ENCODE results near the gene RAB20. TPM values are rescaled to one million over a fixed set of nuclear protein-coding genes. Genes with fewer than 3 reads are reported as not detected.

RAB20 gene
- total and polyA plus RNA-seq, 2 experiments from 2014 or later: 28.3 to 37.4 TPM

- Histone ChIP-seq H3K9me3 (ENCODE audit: low read depth) (no peaks in the 10 kb centered on the region), H3K4me2 (no peak overlapping the region), H3K36me3 (replicated peaks; ENCODE audit: insufficient read depth, low read depth) (no peaks in the 10 kb centered on the region), H3K4me3 (no peak overlapping the region), H3K4me1 (ENCODE audit: insufficient read depth) (no peaks in the 10 kb centered on the region), H2AFZ (no peak overlapping the region), H4K20me1 (ENCODE audit: insufficient read depth, poor library complexity, severe bottlenecking) (no peaks in the 10 kb centered on the region), H3K79me2 (no peaks in the 10 kb centered on the region), H3K27ac (no peak overlapping the region), H3K9me2 (replicated peaks; ENCODE audit: insufficient read depth) (no peaks in the 10 kb centered on the region), H3K27me3 (no peaks in the 10 kb centered on the region)
- TF ChIP-seq EZH2phosphoT487 (IDR thresholded peaks at IDR 0.05; ENCODE audit: low read depth, severe bottlenecking, unreplicated experiment) (no peak), EZH2 (IDR thresholded peaks at IDR 0.05; ENCODE audit: borderline replicate concordance) (no peak)
- TF ChIP-seq, protein P1, sequence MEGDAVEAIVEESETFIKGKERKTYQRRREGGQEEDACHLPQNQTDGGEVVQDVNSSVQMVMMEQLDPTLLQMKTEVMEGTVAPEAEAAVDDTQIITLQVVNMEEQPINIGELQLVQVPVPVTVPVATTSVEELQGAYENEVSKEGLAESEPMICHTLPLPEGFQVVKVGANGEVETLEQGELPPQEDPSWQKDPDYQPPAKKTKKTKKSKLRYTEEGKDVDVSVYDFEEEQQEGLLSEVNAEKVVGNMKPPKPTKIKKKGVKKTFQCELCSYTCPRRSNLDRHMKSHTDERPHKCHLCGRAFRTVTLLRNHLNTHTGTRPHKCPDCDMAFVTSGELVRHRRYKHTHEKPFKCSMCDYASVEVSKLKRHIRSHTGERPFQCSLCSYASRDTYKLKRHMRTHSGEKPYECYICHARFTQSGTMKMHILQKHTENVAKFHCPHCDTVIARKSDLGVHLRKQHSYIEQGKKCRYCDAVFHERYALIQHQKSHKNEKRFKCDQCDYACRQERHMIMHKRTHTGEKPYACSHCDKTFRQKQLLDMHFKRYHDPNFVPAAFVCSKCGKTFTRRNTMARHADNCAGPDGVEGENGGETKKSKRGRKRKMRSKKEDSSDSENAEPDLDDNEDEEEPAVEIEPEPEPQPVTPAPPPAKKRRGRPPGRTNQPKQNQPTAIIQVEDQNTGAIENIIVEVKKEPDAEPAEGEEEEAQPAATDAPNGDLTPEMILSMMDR (IDR thresholded peaks at IDR 0.05; ENCODE audit: poor library complexity): no peak
- no peak for DNase-seq (ENCODE audit: low spot score)
- 79% methylated on average over 10 of the region's 10 CpGs for WGBS (ENCODE audit: low lambda C conversion rate, missing lambda C conversion rate)
Measured at GRCh38 chr13:110578363-110578762, 16.8 kb upstream of the RAB20 start.

DNA sequence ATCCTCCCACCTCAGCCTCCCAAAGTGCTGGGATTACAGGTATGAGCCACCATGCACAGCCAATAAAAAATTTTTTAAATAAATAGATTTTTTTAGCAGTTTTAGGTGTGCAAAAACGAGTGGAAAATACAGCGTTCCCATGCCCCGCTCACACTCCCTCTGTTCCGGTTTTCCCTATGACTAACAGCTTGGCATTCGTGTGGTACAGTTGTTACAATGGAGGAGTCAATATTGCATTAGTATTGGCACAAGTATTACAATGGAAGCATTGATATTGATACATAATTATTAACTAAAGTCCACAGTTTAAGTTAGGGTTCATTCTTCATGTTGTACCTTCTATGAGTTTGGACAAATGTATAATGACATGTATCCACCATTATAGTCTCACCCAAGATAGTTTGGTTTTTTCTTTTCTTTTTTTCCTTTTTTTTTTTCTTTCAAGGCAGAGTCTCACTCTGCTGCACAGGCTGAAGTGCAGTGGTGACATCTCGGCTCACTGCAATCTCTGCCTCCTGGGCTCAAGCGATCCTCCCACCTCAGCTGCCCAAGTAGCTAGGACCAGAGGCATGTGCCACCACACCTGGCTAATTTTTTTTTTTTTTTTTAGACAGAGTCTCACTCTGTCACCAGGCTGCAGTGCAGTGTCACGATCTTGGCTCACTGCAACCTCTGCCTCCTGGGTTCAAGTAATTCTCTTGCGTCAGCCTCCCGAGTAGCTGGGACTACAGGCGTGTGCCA is 15.4 kb upstream of the RAB20 start:
- H3K9me2 ChIP-seq (replicated peaks; ENCODE audit: insufficient read depth): no peaks in the 10 kb centered on the region

DNA sequence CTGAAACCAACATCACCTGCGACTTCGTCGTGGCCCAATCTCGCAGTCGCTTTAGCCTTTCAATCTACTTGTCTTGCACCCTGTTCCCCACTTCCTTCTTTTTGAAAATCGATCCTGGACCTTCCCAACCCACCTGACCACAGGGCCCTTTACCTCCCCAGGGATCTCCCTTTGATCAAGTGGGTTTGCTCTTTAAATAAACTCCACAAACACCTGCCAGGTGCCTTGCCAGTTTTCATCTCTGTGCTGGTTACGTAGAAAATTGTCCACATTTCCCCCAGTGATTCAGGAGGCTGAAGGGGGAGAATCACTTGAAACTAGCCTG is 14.5 kb upstream of the RAB20 start:
- no peaks in the 10 kb centered on the region for H3K79me2 ChIP-seq
- no peaks in the 10 kb centered on the region for H3K27me3 ChIP-seq
- no peaks in the 10 kb centered on the region for H3K36me3 ChIP-seq (replicated peaks; ENCODE audit: insufficient read depth, low read depth)
- no peak overlapping the region for H2AFZ ChIP-seq
- H3K4me1 ChIP-seq (ENCODE audit: insufficient read depth): no peaks in the 10 kb centered on the region
- no peak overlapping the region for H3K27ac ChIP-seq
- H3K9me3 ChIP-seq (ENCODE audit: low read depth): no peaks in the 10 kb centered on the region
- no peaks in the 10 kb centered on the region for H4K20me1 ChIP-seq (ENCODE audit: insufficient read depth, poor library complexity, severe bottlenecking)
- TF ChIP-seq EZH2 (IDR thresholded peaks at IDR 0.05; ENCODE audit: borderline replicate concordance) (no peak), EZH2phosphoT487 (IDR thresholded peaks at IDR 0.05; ENCODE audit: low read depth, severe bottlenecking, unreplicated experiment) (no peak)
- TF ChIP-seq, protein P1 (IDR thresholded peaks at IDR 0.05; ENCODE audit: poor library complexity): no peak
- 93% methylated on average over 7 of the region's 7 CpGs for WGBS (ENCODE audit: low lambda C conversion rate, missing lambda C conversion rate)
- H3K4me3 ChIP-seq: no peak overlapping the region
- no peak overlapping the region for H3K4me2 ChIP-seq
- DNase-seq (ENCODE audit: low spot score): no peak
- no peaks in the 10 kb centered on the region for H3K9me2 ChIP-seq (replicated peaks; ENCODE audit: insufficient read depth)

More for the DNA sequence above, 15.4 kb upstream of the RAB20 start:
- H3K4me2 ChIP-seq: no peak overlapping the region
- H4K20me1 ChIP-seq (ENCODE audit: insufficient read depth, poor library complexity, severe bottlenecking): no peaks in the 10 kb centered on the region
- DNase-seq (ENCODE audit: low spot score): no peak
- H3K79me2 ChIP-seq: no peaks in the 10 kb centered on the region
- no peak overlapping the region for H2AFZ ChIP-seq
- no peaks in the 10 kb centered on the region for H3K36me3 ChIP-seq (replicated peaks; ENCODE audit: insufficient read depth, low read depth)
- TF ChIP-seq, protein P1 (IDR thresholded peaks at IDR 0.05; ENCODE audit: poor library complexity): no peak
- TF ChIP-seq EZH2phosphoT487 (IDR thresholded peaks at IDR 0.05; ENCODE audit: low read depth, severe bottlenecking, unreplicated experiment): no peak
- TF ChIP-seq EZH2 (IDR thresholded peaks at IDR 0.05; ENCODE audit: borderline replicate concordance): no peak
- no peaks in the 10 kb centered on the region for H3K27me3 ChIP-seq
- no peaks in the 10 kb centered on the region for H3K9me3 ChIP-seq (ENCODE audit: low read depth)
- no peak overlapping the region for H3K27ac ChIP-seq
- H3K4me3 ChIP-seq: no peak overlapping the region
- WGBS (ENCODE audit: low lambda C conversion rate, missing lambda C conversion rate): 83% methylated on average over 11 of the region's 11 CpGs
- no peaks in the 10 kb centered on the region for H3K4me1 ChIP-seq (ENCODE audit: insufficient read depth)

Measured in hepatocyte (in vitro differentiated cells).